ENCODE results near the gene FMO2.

FMO2 gene

DNA sequence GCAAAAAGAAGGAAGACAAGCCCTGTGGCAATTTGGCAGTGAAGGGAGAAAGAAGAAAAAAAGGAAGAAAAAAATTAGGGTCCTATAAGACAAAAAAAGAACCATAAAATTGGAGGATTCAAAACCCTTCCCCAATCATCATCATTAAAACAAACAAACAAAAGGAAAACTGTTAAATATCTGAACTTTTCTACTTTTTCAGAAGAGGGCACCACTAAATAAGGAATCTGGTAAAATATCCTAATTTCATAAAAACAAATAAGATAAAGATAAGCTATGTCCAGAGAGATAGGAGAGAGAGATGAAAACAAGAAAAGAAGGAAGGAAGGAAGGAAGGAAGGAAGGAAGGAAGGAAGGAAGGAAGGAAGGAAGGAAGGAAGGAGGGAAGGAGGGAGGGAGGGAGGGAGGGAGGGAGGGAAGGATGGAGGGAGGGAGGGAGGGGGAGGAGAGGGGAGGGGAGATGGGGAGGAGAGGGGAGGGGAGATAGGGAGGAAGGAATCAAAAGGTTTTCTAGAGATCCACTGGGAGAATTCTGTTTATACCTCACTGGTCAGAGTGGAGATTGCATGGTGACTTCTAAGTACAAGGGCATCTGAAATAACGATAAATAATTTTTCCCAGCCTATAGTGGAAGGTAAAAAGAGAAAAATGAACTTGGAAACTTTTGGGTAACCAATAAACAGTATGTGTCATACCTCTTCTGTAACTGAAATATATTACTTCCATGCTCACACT is 10.4 kb upstream of the FMO2 start:
- no peak for DNase-seq (ENCODE audit: extremely low read depth, low read depth)
- TF ChIP-seq, protein P1, sequence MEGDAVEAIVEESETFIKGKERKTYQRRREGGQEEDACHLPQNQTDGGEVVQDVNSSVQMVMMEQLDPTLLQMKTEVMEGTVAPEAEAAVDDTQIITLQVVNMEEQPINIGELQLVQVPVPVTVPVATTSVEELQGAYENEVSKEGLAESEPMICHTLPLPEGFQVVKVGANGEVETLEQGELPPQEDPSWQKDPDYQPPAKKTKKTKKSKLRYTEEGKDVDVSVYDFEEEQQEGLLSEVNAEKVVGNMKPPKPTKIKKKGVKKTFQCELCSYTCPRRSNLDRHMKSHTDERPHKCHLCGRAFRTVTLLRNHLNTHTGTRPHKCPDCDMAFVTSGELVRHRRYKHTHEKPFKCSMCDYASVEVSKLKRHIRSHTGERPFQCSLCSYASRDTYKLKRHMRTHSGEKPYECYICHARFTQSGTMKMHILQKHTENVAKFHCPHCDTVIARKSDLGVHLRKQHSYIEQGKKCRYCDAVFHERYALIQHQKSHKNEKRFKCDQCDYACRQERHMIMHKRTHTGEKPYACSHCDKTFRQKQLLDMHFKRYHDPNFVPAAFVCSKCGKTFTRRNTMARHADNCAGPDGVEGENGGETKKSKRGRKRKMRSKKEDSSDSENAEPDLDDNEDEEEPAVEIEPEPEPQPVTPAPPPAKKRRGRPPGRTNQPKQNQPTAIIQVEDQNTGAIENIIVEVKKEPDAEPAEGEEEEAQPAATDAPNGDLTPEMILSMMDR (IDR thresholded peaks at IDR 0.05; ENCODE audit: low read depth, low read length) = no peak

DNA sequence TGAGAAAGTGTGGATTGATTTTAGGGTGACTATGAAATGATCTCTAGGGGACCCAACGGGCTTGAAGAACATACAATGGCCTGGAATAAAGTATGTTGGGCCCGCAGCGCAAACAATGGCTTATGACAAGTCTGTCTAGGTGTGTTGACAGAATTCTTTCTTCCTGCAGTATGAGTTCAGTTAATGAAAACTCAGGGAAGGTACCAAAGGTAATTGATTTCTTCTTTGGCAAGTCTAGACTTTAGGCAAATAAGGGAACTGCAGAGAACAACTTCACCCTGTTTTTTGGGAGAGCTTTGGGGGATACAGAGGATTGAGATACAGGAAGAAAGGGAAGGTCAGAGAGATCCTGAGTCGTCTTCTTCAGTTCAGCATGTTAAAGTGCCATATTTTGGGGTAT is 7.8 kb upstream of the FMO2 start:
- TF ChIP-seq, protein P1 (IDR thresholded peaks at IDR 0.05; ENCODE audit: low read depth, low read length) = no peak

DNA sequence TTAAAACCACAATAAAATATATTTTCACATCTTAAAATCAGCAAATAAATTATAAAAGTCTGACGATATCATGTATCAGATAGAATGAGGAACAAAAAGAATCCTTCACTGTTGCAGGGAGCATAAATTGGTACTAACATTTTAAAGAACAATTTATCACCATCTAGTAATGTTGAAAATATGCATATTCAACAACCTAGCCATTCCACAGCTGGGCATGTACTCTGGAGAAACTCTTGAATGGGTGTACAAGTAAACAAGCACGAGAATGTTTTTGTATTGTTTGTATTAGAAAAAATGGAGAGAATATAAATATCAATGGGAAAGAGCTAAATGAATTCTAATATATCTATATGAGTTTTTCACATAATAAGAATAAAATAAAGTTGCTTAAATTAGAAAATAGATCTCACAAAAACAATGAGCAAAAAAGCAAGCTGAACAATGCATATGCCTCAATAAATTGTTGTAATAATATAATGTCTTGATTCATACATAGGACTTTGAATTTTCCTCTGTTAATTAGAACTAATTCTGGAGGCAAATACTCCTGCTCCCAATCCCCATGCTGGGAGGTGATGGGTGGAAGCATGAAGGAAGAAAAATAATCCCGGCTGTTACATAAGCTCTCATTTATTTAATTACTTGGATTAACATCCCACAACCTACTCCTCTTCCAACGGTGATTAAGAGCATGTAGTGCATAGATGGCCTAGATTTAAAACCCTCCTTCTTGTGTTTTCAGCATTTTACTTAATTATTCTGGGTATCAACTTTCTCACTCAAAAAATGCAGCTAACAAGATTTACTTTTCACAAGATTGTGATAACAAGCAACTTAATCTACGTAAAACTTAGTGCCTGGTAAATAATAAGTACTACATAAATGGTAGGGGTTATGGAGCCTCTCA is 5.5 kb upstream of the FMO2 start:
- no peak for DNase-seq (ENCODE audit: extremely low read depth, low read depth)
- TF ChIP-seq, protein P1 (IDR thresholded peaks at IDR 0.05; ENCODE audit: low read depth, low read length) = no peak

More for the DNA sequence above, 7.8 kb upstream of the FMO2 start:
- no peak for DNase-seq (ENCODE audit: extremely low read depth, low read depth)

DNA sequence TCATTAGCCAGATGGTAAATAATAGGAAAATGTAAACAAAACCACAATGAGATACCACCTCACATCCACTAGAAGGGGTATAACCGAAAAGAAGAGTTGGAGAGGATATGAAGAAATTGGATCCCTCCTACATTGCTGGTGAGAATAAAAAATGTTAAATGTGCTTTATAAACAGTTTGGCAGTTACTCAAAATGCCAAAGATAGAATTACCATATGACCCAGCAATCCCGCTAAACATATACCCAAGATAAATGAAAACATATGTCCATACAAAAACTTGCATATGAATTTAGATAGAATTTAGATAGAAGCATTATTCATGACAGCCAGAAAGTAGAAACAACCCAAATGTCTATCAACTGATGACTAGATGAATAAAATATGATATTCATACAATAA is 4.4 kb upstream of the FMO2 start:
- no peak for DNase-seq (ENCODE audit: extremely low read depth, low read depth)
- TF ChIP-seq, protein P1 (IDR thresholded peaks at IDR 0.05; ENCODE audit: low read depth, low read length) = no peak

DNA sequence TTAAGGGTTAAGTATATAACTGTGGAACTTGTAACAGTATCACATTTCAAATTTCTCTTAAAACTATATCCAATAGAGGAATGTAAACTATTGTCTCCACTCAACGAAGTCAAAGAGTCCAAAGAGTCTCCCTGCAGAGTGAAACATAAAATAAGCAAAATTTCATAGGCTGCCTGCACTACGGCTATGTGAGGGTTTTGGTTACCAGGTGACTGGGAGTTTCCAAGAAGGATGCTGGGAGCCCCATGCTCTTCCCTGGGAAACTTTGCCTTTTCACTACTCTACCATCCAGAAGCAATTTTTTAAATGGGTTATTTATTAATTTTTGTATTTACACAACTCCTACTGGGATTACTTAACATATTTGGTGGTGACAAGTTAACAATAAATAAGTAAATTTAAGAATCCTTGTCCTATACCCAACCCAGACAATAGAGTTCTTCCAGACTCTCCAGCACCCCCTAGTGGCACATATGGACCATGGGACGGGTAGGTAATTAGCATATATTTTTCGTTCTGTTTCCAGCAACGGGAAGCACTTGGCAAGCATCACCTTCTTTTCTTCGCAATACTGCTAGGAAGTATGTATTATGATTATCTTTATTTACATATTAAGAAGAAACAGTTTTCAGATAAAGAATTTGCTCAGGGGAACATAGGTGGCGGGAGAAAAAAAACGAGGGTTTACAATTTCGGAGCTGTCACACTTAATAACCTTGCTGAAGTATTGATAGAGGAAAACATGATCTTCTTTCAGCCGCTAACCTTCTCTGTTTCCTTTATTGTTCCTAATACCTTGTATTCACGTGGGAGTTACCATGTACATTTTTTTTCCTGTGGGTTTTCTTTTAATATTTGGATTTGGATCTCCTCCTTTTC is 3.5 kb downstream of the FMO2 start:
- peak; percentile 34 for DNase-seq (ENCODE audit: extremely low read depth, low read depth)
- TF ChIP-seq, protein P1 (IDR thresholded peaks at IDR 0.05; ENCODE audit: low read depth, low read length) = peak; percentile 81

DNA sequence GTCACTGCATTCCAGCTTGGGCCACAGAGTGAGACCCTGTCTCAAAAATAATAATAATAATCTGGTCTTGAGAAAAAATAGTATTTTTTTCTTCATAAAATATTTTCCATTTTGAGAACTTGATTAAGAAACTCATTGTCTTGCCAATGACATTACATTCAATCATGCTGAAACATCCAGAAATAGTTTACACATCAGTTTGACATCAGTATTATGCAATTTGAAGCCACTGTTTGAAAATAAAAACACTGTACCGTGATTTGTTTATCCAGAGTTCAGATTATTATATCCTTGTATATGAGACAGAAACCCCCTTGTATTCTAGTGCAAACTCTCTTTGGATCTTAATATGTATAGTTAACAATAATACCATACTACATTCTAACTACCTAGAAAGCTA is 6.9 kb downstream of the FMO2 start:
- TF ChIP-seq, protein P1 (IDR thresholded peaks at IDR 0.05; ENCODE audit: low read depth, low read length) = no peak
- DNase-seq (ENCODE audit: extremely low read depth, low read depth) = no peak

Measured in AG09319 (cell line).